ENCODE data around the gene CLDN14. TPM values are rescaled to one million over a fixed set of nuclear protein-coding genes. Genes with fewer than 3 reads are reported as not detected.

Gene CLDN14, protein sequence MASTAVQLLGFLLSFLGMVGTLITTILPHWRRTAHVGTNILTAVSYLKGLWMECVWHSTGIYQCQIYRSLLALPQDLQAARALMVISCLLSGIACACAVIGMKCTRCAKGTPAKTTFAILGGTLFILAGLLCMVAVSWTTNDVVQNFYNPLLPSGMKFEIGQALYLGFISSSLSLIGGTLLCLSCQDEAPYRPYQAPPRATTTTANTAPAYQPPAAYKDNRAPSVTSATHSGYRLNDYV
- polyA plus RNA-seq: not detected

GRCh38 chr21:36479415-36480402, at the start of gene CLDN14:
Gene CLDN14 (minus strand): TSS chr21:36480122. CDS start chr21:36461695, 18,427 bp downstream.
- Mint-ChIP-seq H3K27me3 (ENCODE audit: low read depth in 3 of 3) (peaks cover 4 to 6% (median 5%) of the 10 kb centered on the region in 3 donors), H3K36me3 (no peaks in the 10 kb centered on the region), H3K27ac (no peak within 1 kb of the TSS), H3K9me3 (no peaks in the 10 kb centered on the region), H3K4me3 (no peak within 1 kb of the TSS), H3K4me1 (no peaks in the 10 kb centered on the region)
- DNase-seq: no peak

DNA sequence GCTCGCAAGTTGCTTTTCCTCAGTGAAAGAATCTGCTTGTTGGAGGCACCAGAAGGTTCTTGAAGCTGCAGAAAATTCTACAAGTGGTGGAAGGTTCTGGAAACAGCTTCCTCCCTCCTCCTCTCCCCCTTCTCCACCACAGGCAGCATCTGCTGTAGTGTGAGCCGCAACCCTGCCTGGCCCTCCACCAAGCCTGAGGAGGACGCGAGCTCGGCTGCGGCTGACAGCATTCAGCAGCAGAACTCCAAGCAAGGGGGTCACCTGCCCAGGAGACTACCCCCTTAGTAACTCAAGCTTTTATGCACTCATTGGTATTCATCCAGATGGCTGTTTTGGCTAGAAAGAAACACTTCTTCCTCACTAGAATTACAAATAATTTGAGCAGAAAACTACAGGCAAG, 48.8 kb upstream of the CLDN14 start:
- H3K36me3 Mint-ChIP-seq: no peaks in the 10 kb centered on the region
- H3K4me3 Mint-ChIP-seq: no peak overlapping the region
- H3K9me3 Mint-ChIP-seq: no peaks in the 10 kb centered on the region
- H3K27ac Mint-ChIP-seq: no peak overlapping the region
- H3K4me1 Mint-ChIP-seq: peaks cover 0 to 14% of the 10 kb centered on the region in 2 donors
- H3K27me3 Mint-ChIP-seq (ENCODE audit: low read depth in 3 of 3): peaks cover 2 to 6% (median 5%) of the 10 kb centered on the region in 3 donors
- DNase-seq: no peak

GRCh38 chr21:36527317-36527716, 47.4 kb upstream of the CLDN14 start:
- H3K27ac Mint-ChIP-seq: no peak overlapping the region
- H3K4me3 Mint-ChIP-seq: no peak overlapping the region
- DNase-seq: no peak
- peaks cover 0 to 7% (median 5%) of the 10 kb centered on the region in 3 donors for H3K27me3 Mint-ChIP-seq (ENCODE audit: low read depth in 3 of 3)
- H3K9me3 Mint-ChIP-seq: no peaks in the 10 kb centered on the region
- peaks cover 0 to 6% of the 10 kb centered on the region in 2 donors for H3K4me1 Mint-ChIP-seq
- no peaks in the 10 kb centered on the region for H3K36me3 Mint-ChIP-seq

GRCh38 chr21:36526104-36526503, 46.2 kb upstream of the CLDN14 start:
- Mint-ChIP-seq H3K27ac (no peak overlapping the region), H3K4me1 (peaks cover 0 to 6% of the 10 kb centered on the region in 2 donors), H3K36me3 (no peaks in the 10 kb centered on the region)

GRCh38 chr21:36524477-36524876, 44.6 kb upstream of the CLDN14 start:
- Mint-ChIP-seq H3K4me1 (peaks cover 10 to 20% of the 10 kb centered on the region in 2 donors), H3K36me3 (peaks cover 0 to 6% (median 0%) of the 10 kb centered on the region in 3 donors), H3K27me3 (ENCODE audit: low read depth in 3 of 3) (peaks cover 3 to 8% (median 7%) of the 10 kb centered on the region in 3 donors), H3K9me3 (peaks cover 0 to 7% (median 0%) of the 10 kb centered on the region in 6 donors), H3K4me3 (no peak overlapping the region), H3K27ac (no peak overlapping the region)
- DNase-seq: no peak

More at GRCh38 chr21:36526104-36526503, 46.2 kb upstream of the CLDN14 start:
- H3K9me3 Mint-ChIP-seq: peaks cover 0 to under 1% (median 0%) of the 10 kb centered on the region in 6 donors
- H3K27me3 Mint-ChIP-seq (ENCODE audit: low read depth in 3 of 3): peaks cover 0 to 9% (median 5%) of the 10 kb centered on the region in 3 donors
- no peak for DNase-seq
- H3K4me3 Mint-ChIP-seq: no peak overlapping the region

DNA sequence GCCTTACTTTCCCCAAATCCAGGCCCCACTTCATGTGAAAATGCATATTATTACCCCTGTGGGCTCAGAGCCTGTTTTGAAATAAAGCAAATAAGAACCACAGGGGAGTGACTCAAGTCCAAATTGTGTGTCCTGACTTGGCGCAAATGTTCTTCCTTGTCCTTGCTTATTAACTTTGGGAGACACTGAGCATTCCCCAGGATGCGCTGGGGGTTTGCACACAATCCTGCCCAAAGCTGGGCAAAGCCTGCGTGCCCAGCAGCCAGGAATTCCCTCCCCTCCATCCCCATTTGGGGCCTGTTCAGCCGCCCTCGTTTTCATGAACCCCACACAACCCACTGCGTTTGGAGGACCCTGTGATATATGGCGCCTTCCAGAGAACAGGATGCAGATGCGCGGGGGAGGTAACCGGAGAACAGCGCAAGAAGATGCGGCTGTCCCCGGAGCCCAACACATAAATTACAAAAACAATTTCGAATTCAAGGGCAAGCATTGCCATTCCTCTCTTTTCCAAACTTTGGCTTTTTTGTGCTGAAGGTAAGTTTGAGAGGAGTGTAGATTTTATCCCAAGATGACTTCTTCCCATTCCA, 42.4 kb upstream of the CLDN14 start:
- no peak overlapping the region for H3K27ac Mint-ChIP-seq
- H3K9me3 Mint-ChIP-seq: peaks cover 0 to 7% (median 0%) of the 10 kb centered on the region in 6 donors
- DNase-seq: no peak
- H3K4me3 Mint-ChIP-seq: no peak overlapping the region
- H3K36me3 Mint-ChIP-seq: peaks cover 0 to 6% (median 0%) of the 10 kb centered on the region in 3 donors
- H3K27me3 Mint-ChIP-seq (ENCODE audit: low read depth in 3 of 3): peaks cover 3 to 8% (median 5%) of the 10 kb centered on the region in 3 donors
- peaks cover 31 to 41% of the 10 kb centered on the region in 2 donors for H3K4me1 Mint-ChIP-seq

DNA sequence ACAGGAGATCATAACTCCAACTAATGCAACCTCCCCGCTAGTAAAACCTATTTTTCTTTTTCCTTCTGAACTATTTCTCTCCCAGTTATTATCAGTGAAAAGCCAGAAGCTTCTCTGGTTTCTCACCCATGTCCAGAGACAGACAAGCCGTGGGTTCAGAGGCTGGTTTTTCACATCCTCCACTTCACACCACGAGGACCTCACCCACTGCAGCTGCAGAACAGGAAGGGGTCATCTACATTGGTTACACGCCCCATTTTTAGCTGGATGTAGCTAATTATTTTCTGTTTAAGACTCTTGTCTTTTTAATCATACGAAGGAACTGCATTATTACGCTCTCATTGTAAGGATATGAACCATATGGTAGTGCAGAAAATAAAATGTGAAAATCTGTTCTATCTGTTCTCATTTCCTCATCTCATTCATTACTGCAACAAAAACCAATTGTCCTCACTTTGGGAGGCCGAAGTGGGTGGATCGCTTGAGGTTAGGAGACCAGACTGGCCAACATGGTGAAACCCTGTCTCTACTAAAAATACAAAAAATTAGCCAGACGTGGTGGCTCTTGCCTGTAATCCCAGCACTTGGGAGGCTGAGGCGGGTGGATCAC, 39.1 kb upstream of the CLDN14 start:
- Mint-ChIP-seq H3K36me3 (peaks cover 0 to 6% (median 4%) of the 10 kb centered on the region in 3 donors), H3K27ac (peak overlapping the region in 4 of 6 donors; percentile 13 to 68 (median 44)), H3K4me3 (peak overlapping the region; percentile 64 to 85 (median 79)), H3K27me3 (ENCODE audit: low read depth in 3 of 3) (peaks cover 0 to 10% (median 8%) of the 10 kb centered on the region in 3 donors), H3K4me1 (peaks cover 32 to 38% of the 10 kb centered on the region in 2 donors), H3K9me3 (peaks cover 0 to 7% (median 0%) of the 10 kb centered on the region in 6 donors)
- peak; percentile 31 to 38 (median 35) for DNase-seq

DNA sequence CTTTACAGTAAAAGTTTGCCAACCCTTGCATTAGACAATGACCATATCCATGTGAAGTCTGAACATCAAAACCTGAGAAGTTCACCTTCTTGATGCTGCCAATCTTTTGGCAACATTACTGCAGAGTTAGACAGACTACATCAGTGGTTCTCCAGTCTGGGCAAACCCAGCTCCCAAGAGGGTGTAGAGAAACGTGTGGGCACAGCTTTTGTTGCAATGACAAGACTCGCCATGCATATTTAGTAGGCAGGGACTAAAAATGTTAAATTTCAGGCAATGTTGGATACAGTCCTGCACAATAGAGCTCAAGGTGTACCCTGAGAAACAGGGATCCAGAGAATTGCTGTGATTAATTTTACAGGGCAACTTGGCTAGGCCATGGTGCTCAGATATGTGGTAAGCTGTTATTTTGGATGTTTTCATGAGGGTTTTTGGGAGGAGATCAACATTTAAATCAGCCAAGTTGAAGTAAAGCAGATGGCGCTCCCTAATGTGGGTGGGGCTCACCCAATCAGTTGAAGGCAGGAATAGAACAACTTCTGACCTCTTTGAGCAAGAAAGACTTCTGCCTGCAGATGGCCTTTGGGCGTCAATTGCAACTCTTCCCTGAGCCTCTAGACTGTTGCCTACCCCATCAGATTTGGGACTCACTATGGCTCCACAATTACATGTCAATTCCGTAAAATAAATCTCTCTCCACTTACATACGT, 37.6 kb upstream of the CLDN14 start:
- Mint-ChIP-seq H3K4me1 (peaks cover 33 to 46% of the 10 kb centered on the region in 2 donors), H3K4me3 (peak overlapping the region in 1 of 5 donors; percentile 20)
- no peak for DNase-seq

DNA sequence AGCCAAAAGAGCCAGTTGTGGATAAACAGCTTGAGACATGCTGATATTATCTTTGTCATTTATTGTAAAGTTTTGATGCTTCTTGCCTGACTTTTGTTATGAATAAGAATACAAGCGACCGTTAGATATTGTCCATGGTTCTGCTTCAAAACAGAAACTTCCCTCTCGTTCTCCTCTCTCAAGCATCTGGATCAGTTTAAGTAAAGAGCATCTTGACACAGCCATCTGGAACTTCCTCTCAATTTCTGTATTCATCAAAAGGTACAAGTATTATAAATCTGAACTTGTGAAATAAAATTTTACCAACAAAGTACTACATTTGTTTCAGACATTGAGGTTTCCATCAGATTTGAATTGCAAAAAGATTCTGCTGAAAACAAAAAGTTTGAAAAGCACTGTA, 36.4 kb upstream of the CLDN14 start:
- H3K27ac Mint-ChIP-seq: no peak overlapping the region
- H3K36me3 Mint-ChIP-seq: peaks cover 0 to 6% (median 4%) of the 10 kb centered on the region in 3 donors
- no peak for DNase-seq
- H3K27me3 Mint-ChIP-seq (ENCODE audit: low read depth in 3 of 3): peaks cover 0 to 10% (median 6%) of the 10 kb centered on the region in 3 donors
- H3K9me3 Mint-ChIP-seq: peaks cover 0 to 7% (median 0%) of the 10 kb centered on the region in 6 donors
- H3K4me3 Mint-ChIP-seq: no peak overlapping the region
- H3K4me1 Mint-ChIP-seq: peaks cover 45 to 58% of the 10 kb centered on the region in 2 donors

More for the DNA sequence above, 37.6 kb upstream of the CLDN14 start:
- H3K27me3 Mint-ChIP-seq (ENCODE audit: low read depth in 3 of 3): peaks cover 0 to 10% (median 8%) of the 10 kb centered on the region in 3 donors
- H3K36me3 Mint-ChIP-seq: peaks cover 0 to 6% (median 4%) of the 10 kb centered on the region in 3 donors
- H3K9me3 Mint-ChIP-seq: peaks cover 0 to 7% (median 0%) of the 10 kb centered on the region in 6 donors
- H3K27ac Mint-ChIP-seq: peak overlapping the region in 1 of 6 donors; percentile 48

- Mint-ChIP-seq H3K36me3 (peaks cover 0 to 4% (median 0%) of the 10 kb centered on the region in 3 donors), H3K27ac (no peak overlapping the region), H3K27me3 (ENCODE audit: low read depth in 3 of 3) (peaks cover 4% of the 10 kb centered on the region in 3 donors), H3K9me3 (no peaks in the 10 kb centered on the region), H3K4me3 (no peak overlapping the region), H3K4me1 (peaks cover 30 to 46% of the 10 kb centered on the region in 2 donors)
- DNase-seq: no peak
Measured at GRCh38 chr21:36513430-36513829, 33.5 kb upstream of the CLDN14 start.

GRCh38 chr21:36512971-36513370, 33.0 kb upstream of the CLDN14 start:
- H3K4me1 Mint-ChIP-seq: peaks cover 26 to 44% of the 10 kb centered on the region in 2 donors
- no peak overlapping the region for H3K4me3 Mint-ChIP-seq

DNA sequence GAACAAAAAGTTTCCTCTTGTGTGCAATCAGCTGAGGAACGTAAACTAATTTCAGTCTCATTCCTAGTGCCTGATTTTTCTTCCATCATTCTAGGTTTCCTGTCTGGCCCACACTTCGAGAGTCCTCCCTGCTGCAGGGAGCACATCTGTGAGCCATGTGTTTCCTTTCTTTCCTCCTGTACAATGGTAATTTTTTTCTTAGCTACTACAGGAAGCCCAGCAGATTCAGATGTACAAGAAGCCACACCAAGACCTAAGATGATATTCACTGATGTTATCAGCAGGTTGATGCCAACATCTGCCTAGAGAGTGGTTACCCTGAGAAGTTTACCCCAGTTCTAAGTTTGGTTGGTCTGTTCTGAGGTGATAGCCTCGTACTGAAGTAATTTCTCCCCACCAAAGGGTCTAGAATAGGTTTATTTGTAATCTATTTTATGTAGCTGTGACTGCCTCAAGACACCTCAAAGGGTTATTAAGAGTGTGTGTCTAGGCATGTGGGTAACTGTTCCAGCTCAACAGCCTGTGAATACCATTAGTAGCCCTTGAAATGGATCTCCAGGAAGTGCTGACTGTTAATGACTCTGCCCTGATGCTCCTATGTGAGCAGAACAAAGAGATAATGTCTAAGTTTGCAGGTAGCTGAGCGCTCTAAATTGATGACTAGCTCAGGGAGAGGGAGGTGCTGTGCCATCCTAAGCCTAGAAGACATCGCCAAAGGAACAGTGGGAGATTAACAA, 31.7 kb upstream of the CLDN14 start:
- peak overlapping the region in 4 of 5 donors; percentile 14 to 35 (median 20) for H3K4me3 Mint-ChIP-seq
- DNase-seq: peak; percentile 12 to 37 (median 33)
- peak overlapping the region in 5 of 6 donors; percentile 3 to 46 (median 31) for H3K27ac Mint-ChIP-seq
- peaks cover 0 to 4% (median 0%) of the 10 kb centered on the region in 3 donors for H3K36me3 Mint-ChIP-seq
- H3K9me3 Mint-ChIP-seq: peaks cover 0 to 1% (median 0%) of the 10 kb centered on the region in 6 donors
- peaks cover 4% of the 10 kb centered on the region in 3 donors for H3K27me3 Mint-ChIP-seq (ENCODE audit: low read depth in 3 of 3)
- peaks cover 26 to 48% of the 10 kb centered on the region in 2 donors for H3K4me1 Mint-ChIP-seq

More at GRCh38 chr21:36512971-36513370, 33.0 kb upstream of the CLDN14 start:
- Mint-ChIP-seq H3K27me3 (ENCODE audit: low read depth in 3 of 3) (peaks cover 4% of the 10 kb centered on the region in 3 donors), H3K27ac (no peak overlapping the region), H3K36me3 (peaks cover 0 to 4% (median 0%) of the 10 kb centered on the region in 3 donors), H3K9me3 (peaks cover 0 to 1% (median 0%) of the 10 kb centered on the region in 6 donors)
- no peak for DNase-seq
